ENCODE data around the gene PGLYRP2.
A peak's percentile ranks its signal among the peaks of the same experiment; 100 is the strongest.

The PGLYRP2 gene

GRCh38 chr19:15442142-15442920 is 37.0 kb downstream of the PGLYRP2 start:
- DNase-seq (ENCODE audit: low read depth in 1 of 2, low spot score in 1 of 2) = no peak

- no peak for DNase-seq (ENCODE audit: low read depth in 1 of 2, low spot score in 1 of 2)
Measured at GRCh38 chr19:15441317-15441716, 38.0 kb downstream of the PGLYRP2 start.

- no peak for DNase-seq (ENCODE audit: low read depth in 1 of 2, low spot score in 1 of 2)
Measured at GRCh38 chr19:15439821-15440641, 39.3 kb downstream of the PGLYRP2 start.

GRCh38 chr19:15439078-15439799 is 40.1 kb downstream of the PGLYRP2 start:
- no peak for DNase-seq (ENCODE audit: low read depth in 1 of 2, low spot score in 1 of 2)

GRCh38 chr19:15438577-15438976 is 40.7 kb downstream of the PGLYRP2 start:
- DNase-seq (ENCODE audit: low read depth in 1 of 2, low spot score in 1 of 2) = no peak

GRCh38 chr19:15438124-15438496 is 41.2 kb downstream of the PGLYRP2 start:
- DNase-seq (ENCODE audit: low read depth in 1 of 2, low spot score in 1 of 2) = no peak

GRCh38 chr19:15437355-15438123 is 41.8 kb downstream of the PGLYRP2 start:
- no peak for DNase-seq (ENCODE audit: low read depth in 1 of 2, low spot score in 1 of 2)

GRCh38 chr19:15436826-15437110 is 42.5 kb downstream of the PGLYRP2 start:
- no peak for DNase-seq (ENCODE audit: low read depth in 1 of 2, low spot score in 1 of 2)

- no peak for DNase-seq (ENCODE audit: low read depth in 1 of 2, low spot score in 1 of 2)
Measured at GRCh38 chr19:15436012-15436825, 43.1 kb downstream of the PGLYRP2 start.

GRCh38 chr19:15433519-15434069 is 45.7 kb downstream of the PGLYRP2 start:
- DNase-seq (ENCODE audit: low read depth in 1 of 2, low spot score in 1 of 2) = no peak

- DNase-seq (ENCODE audit: low read depth in 1 of 2, low spot score in 1 of 2) = peak; percentile 85 to 90
Measured at GRCh38 chr19:15432629-15433518, 46.4 kb downstream of the PGLYRP2 start.

GRCh38 chr19:15432018-15432494 is 47.2 kb downstream of the PGLYRP2 start:
- no peak for DNase-seq (ENCODE audit: low read depth in 1 of 2, low spot score in 1 of 2)

GRCh38 chr19:15431396-15432017 is 47.8 kb downstream of the PGLYRP2 start:
- DNase-seq (ENCODE audit: low read depth in 1 of 2, low spot score in 1 of 2) = no peak

GRCh38 chr19:15430526-15431120 is 48.7 kb downstream of the PGLYRP2 start:
- no peak for DNase-seq (ENCODE audit: low read depth in 1 of 2, low spot score in 1 of 2)

GRCh38 chr19:15429825-15430467 is 49.4 kb downstream of the PGLYRP2 start:
- no peak for DNase-seq (ENCODE audit: low read depth in 1 of 2, low spot score in 1 of 2)

GRCh38 chr19:15428956-15429824 is 50.1 kb downstream of the PGLYRP2 start:
- DNase-seq (ENCODE audit: low read depth in 1 of 2, low spot score in 1 of 2) = no peak
